ENCODE results near the gene USP3. TPM values are rescaled to one million over a fixed set of nuclear protein-coding genes. Genes with fewer than 3 reads are reported as not detected.

USP3 gene
- total and polyA plus RNA-seq, 9 of the 15 experiments (the other 6 are each of a cell fraction or from before 2014, with no cell fraction given), result 17.3 to 54.3 (median 34.8) TPM

DNA sequence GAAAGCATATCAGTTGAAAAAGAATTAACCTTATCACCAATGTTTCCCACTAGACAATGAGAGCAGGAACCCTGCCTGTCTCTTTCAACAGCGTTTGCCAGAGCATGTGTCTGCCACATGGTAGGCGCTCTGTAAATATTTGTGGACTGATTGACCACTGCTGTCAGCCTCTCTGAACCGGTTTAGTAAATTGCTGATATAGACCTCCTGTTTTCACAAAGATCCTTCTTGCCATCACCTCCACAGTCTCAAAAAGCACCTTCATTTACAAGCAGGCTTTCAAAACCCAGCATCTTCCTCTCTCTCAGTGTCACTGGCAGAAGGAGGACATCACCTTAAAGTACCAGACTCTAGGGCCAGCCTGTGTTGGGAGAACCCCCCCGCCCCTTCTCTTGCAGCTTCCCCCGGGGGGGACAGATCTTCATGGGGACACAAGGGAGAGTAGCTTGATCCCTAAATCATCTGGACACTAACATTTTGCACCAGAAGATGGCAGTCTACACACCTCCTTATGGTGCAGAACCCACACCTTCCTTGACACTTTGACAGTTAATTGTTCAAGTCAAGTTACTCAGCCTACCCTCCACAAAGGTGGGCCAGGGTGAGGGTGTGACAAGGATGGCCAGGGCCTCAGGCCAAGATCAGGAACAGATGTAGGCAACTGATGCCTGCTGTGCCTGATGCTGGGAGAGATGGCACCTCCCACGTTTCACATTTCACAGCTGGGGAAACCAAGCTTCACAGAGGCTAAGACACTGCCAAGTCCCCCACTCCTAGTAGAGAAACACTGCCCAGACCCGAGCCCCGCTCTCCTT is 37.8 kb upstream of the USP3 start (continued):
- TF ChIP-seq, protein P1, sequence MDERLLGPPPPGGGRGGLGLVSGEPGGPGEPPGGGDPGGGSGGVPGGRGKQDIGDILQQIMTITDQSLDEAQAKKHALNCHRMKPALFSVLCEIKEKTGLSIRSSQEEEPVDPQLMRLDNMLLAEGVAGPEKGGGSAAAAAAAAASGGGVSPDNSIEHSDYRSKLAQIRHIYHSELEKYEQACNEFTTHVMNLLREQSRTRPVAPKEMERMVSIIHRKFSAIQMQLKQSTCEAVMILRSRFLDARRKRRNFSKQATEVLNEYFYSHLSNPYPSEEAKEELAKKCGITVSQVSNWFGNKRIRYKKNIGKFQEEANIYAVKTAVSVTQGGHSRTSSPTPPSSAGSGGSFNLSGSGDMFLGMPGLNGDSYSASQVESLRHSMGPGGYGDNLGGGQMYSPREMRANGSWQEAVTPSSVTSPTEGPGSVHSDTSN (CRISPR knock-in tag; IDR thresholded peaks at IDR 0.05; ENCODE audit: low read depth), result no peak
- TF ChIP-seq, protein P1 (tag; conservative IDR thresholded peaks at IDR 0.05; ENCODE audit: low read depth), result peak; percentile 62
- TF ChIP-seq CC2D1A (IDR thresholded peaks at IDR 0.05) (peak; percentile 68; the same call in 1 of the 2 replicates), ZBTB8A (IDR thresholded peaks at IDR 0.05; ENCODE audit: partially characterized antibody) (no peak), CTBP1 (IDR thresholded peaks at IDR 0.05; ENCODE audit: borderline replicate concordance) (peak; percentile 40; the same call in 1 of the 2 replicates), TEAD1 (CRISPR knock-in tag; IDR thresholded peaks at IDR 0.05) (0 out of 4 replicates have a peak, but pooled peaks of 1 of the 2 experiments have one; percentile 12), HCFC1 (IDR thresholded peaks at IDR 0.05; ENCODE audit: low read depth, low read length) (0 out of 2 replicates have a peak, but pooled peaks have one; percentile 23), FOXK2 (conservative IDR thresholded peaks at IDR 0.05 in 1 of 2, IDR thresholded peaks at IDR 0.05 in 1 of 2; ENCODE audit: low read depth in 2 of 2) (0 out of 4 replicates have a peak, but pooled peaks of 1 of the 2 experiments have one; percentile 11), ATF7 (IDR thresholded peaks at IDR 0.05) (0 out of 2 replicates have a peak, but pooled peaks have one; percentile 29), TCF3 (CRISPR knock-in tag; IDR thresholded peaks at IDR 0.05) (0 out of 2 replicates have a peak, but pooled peaks have one; percentile 9)
- TF ChIP-seq, protein P2, sequence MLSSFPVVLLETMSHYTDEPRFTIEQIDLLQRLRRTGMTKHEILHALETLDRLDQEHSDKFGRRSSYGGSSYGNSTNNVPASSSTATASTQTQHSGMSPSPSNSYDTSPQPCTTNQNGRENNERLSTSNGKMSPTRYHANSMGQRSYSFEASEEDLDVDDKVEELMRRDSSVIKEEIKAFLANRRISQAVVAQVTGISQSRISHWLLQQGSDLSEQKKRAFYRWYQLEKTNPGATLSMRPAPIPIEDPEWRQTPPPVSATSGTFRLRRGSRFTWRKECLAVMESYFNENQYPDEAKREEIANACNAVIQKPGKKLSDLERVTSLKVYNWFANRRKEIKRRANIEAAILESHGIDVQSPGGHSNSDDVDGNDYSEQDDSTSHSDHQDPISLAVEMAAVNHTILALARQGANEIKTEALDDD (IDR thresholded peaks at IDR 0.05), result peak; percentile 37; the same call in 1 of the 2 replicates
- TF ChIP-seq, protein P3, sequence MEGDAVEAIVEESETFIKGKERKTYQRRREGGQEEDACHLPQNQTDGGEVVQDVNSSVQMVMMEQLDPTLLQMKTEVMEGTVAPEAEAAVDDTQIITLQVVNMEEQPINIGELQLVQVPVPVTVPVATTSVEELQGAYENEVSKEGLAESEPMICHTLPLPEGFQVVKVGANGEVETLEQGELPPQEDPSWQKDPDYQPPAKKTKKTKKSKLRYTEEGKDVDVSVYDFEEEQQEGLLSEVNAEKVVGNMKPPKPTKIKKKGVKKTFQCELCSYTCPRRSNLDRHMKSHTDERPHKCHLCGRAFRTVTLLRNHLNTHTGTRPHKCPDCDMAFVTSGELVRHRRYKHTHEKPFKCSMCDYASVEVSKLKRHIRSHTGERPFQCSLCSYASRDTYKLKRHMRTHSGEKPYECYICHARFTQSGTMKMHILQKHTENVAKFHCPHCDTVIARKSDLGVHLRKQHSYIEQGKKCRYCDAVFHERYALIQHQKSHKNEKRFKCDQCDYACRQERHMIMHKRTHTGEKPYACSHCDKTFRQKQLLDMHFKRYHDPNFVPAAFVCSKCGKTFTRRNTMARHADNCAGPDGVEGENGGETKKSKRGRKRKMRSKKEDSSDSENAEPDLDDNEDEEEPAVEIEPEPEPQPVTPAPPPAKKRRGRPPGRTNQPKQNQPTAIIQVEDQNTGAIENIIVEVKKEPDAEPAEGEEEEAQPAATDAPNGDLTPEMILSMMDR (IDR thresholded peaks at IDR 0.05 in 2 of 3, conservative IDR thresholded peaks at IDR 0.05 in 1 of 3; ENCODE audit: insufficient read depth in 2 of 3, low read depth in 1 of 3, low read length in 3 of 3), result peak; percentile 71 to 77 (median 76)
- TF ChIP-seq, protein P4, sequence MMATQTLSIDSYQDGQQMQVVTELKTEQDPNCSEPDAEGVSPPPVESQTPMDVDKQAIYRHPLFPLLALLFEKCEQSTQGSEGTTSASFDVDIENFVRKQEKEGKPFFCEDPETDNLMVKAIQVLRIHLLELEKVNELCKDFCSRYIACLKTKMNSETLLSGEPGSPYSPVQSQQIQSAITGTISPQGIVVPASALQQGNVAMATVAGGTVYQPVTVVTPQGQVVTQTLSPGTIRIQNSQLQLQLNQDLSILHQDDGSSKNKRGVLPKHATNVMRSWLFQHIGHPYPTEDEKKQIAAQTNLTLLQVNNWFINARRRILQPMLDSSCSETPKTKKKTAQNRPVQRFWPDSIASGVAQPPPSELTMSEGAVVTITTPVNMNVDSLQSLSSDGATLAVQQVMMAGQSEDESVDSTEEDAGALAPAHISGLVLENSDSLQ (IDR thresholded peaks at IDR 0.05), result peak; percentile 51; the same call in 1 of the 2 replicates
- TF ChIP-seq, protein P5, sequence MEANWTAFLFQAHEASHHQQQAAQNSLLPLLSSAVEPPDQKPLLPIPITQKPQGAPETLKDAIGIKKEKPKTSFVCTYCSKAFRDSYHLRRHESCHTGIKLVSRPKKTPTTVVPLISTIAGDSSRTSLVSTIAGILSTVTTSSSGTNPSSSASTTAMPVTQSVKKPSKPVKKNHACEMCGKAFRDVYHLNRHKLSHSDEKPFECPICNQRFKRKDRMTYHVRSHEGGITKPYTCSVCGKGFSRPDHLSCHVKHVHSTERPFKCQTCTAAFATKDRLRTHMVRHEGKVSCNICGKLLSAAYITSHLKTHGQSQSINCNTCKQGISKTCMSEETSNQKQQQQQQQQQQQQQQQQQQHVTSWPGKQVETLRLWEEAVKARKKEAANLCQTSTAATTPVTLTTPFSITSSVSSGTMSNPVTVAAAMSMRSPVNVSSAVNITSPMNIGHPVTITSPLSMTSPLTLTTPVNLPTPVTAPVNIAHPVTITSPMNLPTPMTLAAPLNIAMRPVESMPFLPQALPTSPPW (CRISPR knock-in tag; IDR thresholded peaks at IDR 0.05), result peak; percentile 83

Measured in K562 (cell line).